ENCODE data around the gene ACTN1.

ACTN1 gene

DNA sequence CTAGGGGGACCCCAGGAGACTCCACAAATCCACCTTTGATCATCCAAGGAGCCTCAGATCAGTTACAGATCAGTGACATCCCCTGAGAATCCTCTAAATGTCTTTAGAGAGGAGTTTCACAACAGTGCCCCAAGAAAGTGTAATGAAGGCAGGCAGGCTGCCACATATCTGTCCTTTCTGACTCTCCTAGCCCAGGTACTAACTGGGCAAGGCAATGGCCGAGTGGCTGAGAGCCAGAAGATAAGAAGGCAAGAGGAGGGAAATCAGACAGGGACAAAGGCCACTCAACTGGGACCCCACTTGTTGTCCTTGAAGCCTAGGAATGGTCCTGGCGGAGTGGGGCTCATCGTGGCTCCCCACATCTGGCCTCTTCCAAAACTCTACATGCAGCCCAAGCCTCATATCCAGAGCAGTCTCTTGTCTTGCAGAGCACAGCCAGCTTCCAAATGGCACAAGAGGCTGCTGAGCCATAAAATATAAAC, 11.6 kb downstream of the ACTN1 start:
- Mint-ChIP-seq H3K9me3 (no peaks in the 10 kb centered on the region), H3K27ac (no peak overlapping the region), H3K4me1 (no peaks in the 10 kb centered on the region), H3K4me3 (no peak overlapping the region), H3K36me3 (no peaks in the 10 kb centered on the region), H3K27me3 (peaks cover 24% of the 10 kb centered on the region)
- ATAC-seq, result no peak

DNA sequence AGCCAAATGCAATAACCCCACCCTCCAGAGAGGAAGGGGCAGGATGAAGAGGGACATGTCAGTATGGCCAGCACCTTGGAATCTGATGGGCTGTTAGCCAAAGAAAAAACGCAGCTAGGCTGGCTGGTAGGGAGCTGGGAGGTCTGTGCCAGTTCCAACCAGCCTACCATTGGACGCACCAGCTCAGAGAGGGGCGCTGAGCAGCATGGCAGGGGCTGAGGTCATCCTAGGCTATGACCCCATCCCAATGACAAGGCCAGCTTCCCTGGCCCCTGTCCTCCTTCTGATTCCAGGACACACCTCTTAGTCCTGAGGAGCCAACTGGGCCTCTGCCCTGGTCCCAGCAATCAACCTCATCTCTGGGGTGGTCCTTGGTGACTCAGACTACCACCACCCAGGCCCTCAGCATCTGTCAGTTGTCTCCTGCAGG, 12.2 kb downstream of the ACTN1 start:
- no peak overlapping the region for H3K27ac Mint-ChIP-seq
- H3K9me3 Mint-ChIP-seq, result no peaks in the 10 kb centered on the region

DNA sequence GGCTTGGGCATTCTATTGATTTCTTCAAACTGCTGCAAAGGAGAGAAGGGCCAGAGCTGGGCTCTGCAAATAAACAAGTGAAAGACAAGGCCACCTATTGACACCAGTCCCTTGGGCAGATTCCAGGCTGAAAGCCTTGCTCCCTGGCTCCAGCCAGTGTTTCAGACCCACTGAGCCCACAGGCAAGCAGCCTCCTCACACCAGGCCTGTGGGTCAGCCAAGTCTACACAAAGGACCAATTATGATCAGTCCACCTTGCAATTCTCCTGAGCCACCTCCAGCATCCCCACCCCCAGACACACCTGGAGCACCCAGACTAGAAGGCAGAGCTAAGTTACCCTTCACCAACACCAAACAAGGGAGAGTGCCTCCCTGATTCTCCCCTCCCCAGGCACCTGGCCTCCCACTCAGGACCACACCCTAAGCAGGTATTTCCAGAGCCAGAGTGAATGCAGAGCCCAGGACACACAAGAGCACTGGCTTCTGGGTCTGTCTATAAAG, 13.8 kb downstream of the ACTN1 start:
- Mint-ChIP-seq H3K9me3 (no peaks in the 10 kb centered on the region), H3K4me3 (no peak overlapping the region), H3K27me3 (peaks cover 38% of the 10 kb centered on the region), H3K4me1 (no peaks in the 10 kb centered on the region), H3K27ac (no peak overlapping the region), H3K36me3 (no peaks in the 10 kb centered on the region)
- ATAC-seq, result no peak

More for the DNA sequence above, 12.2 kb downstream of the ACTN1 start:
- peaks cover 30% of the 10 kb centered on the region for H3K27me3 Mint-ChIP-seq
- no peak overlapping the region for H3K4me3 Mint-ChIP-seq
- H3K4me1 Mint-ChIP-seq, result no peaks in the 10 kb centered on the region
- no peaks in the 10 kb centered on the region for H3K36me3 Mint-ChIP-seq
- ATAC-seq, result no peak

DNA sequence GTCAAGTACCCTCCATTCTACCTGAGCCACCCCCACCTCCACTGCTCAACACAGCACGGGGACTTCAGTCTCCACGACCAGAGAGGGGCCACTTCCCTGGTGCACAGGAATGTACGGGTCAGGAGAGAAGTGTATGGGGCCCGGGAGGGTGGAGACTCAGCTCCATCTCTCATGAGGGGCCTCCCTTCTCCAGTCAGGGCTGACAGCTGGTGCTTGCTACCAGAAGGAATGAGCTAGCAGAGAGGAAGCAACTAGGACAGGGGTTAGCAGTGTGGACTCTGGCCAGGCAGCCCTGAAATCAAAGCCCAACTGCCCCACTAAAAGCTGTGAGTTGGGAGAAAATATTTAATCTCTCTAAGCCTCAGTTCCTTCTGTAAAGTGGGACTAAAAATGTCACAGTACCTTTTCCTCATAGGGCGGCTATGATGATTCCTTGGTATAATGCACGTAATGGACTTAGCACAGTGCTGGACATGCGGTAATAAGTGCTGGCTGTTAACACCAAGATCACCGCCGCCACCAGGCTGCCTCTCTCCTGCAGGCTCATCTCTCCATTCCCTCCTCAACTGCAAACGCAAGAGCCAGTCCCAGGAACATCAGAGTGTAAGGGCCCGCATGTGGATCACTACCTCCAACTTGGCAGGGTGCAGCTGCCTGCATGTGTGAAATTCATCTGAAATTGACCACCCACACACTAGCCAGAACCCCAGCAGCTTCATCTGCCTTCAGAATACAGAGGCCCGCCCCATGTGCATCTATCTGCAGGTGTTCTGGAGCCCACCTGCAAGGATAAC, 14.6 kb downstream of the ACTN1 start:
- no peak overlapping the region for H3K4me3 Mint-ChIP-seq
- no peak for ATAC-seq
- peaks cover 38% of the 10 kb centered on the region for H3K27me3 Mint-ChIP-seq
- no peak overlapping the region for H3K27ac Mint-ChIP-seq
- H3K9me3 Mint-ChIP-seq, result no peaks in the 10 kb centered on the region
- no peaks in the 10 kb centered on the region for H3K4me1 Mint-ChIP-seq
- H3K36me3 Mint-ChIP-seq, result no peaks in the 10 kb centered on the region

DNA sequence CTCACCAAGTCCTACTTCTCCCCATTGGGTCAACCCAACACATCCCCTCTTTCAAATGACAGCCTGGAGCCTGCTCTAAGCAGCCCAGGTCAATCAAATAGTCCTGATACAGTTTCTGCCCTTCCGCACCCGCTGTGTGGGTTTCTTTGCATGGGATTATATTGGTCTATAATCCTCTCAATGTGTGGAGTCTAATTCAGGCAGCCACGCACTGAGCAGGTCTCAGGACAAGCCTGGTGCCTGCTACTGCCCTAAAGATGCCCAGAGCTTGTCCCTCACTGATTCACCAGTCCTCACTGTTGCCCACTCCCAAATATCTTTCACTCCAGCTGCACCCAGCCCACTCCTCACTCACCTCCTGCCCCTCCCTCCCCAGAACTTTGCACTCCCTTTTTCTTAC, 16.4 kb downstream of the ACTN1 start:
- Mint-ChIP-seq H3K27ac (no peak overlapping the region), H3K4me3 (no peak overlapping the region), H3K4me1 (peaks cover 2% of the 10 kb centered on the region), H3K9me3 (no peaks in the 10 kb centered on the region), H3K36me3 (no peaks in the 10 kb centered on the region), H3K27me3 (peaks cover 38% of the 10 kb centered on the region)
- no peak for ATAC-seq

DNA sequence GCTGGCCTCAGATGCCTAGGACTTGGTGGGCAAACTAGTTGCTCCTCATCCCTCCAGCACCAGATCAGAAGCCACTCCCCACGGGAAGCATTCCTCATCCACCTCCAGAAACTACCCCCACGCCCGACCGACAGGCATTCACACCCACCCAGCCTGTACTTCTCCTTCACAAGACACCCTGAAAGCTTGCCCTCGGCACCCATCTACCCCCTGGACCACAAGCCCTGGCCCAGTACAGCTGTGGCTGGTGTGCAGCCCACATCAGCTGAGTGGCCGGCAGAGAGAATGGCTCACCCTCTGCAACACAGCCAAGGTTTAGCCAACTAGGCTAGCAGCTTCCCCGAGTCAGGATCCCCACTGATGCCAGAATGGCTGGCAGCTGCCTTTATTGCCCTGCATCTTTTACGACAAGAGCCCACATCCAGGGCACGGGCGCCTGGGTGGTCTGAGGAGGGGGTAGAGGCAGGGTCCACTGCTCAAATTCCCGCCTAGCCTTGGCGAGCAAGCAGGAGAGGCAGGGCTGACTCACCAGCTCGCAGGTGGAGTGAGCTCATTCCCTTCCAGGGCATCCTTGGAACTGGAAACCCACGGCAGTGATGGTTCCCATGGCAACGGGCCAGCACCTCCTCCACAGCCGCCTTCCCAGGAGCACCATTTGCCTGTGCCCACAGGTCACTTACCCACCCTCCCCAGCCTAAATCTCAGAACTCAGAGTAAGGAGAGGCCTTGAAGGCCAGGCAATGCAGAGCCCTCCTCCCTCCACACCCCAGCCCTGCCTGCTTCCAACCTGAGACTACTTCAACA, 17.1 kb downstream of the ACTN1 start:
- peaks cover 6% of the 10 kb centered on the region for H3K4me1 Mint-ChIP-seq
- ATAC-seq, result no peak
- H3K9me3 Mint-ChIP-seq, result no peaks in the 10 kb centered on the region
- no peaks in the 10 kb centered on the region for H3K36me3 Mint-ChIP-seq
- no peak overlapping the region for H3K4me3 Mint-ChIP-seq
- peaks cover 41% of the 10 kb centered on the region for H3K27me3 Mint-ChIP-seq
- no peak overlapping the region for H3K27ac Mint-ChIP-seq

DNA sequence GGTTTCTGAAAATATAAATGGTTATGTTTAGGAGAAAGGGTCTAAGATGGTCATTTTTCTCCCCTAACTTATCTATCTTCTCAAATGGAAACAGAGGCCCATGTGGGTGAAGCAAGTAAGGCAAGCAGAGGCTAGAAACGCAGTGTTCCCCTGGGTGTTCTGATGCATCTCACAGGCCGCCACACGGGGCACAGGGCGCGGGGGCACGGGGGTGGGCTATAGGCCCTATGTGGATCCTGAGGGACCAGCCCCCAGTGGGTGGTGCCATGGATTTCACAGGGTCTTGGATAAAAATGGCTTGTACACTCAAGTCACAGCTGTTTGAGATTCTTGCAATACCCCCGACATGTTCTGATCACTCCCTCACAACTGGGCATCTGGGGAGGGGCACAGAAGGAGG, 17.7 kb downstream of the ACTN1 start:
- H3K4me1 Mint-ChIP-seq, result peaks cover 6% of the 10 kb centered on the region
- H3K27me3 Mint-ChIP-seq, result peaks cover 48% of the 10 kb centered on the region
- no peaks in the 10 kb centered on the region for H3K36me3 Mint-ChIP-seq
- H3K4me3 Mint-ChIP-seq, result no peak overlapping the region
- no peak overlapping the region for H3K27ac Mint-ChIP-seq
- no peaks in the 10 kb centered on the region for H3K9me3 Mint-ChIP-seq
- no peak for ATAC-seq

DNA sequence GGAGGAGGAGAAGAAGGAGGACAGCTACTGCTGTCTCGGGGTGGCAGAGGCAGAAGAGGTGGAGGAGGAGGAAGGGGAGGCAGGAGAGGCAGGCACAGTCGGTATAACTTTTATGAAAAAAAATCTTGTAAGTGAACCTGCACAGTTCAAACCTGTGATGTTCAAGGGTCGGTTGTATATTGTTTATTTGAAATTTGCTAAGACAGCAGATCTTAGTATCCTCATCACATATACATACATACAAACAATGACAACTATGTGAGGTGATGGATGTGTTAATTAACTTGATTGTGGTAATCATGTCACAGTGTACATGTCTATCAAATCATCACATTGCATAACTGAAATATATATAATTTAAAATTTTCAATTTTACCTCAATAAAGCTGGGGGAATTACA, 19.0 kb downstream of the ACTN1 start:
- Mint-ChIP-seq H3K4me1 (peaks cover 6% of the 10 kb centered on the region), H3K36me3 (no peaks in the 10 kb centered on the region)
- no peak for ATAC-seq

DNA sequence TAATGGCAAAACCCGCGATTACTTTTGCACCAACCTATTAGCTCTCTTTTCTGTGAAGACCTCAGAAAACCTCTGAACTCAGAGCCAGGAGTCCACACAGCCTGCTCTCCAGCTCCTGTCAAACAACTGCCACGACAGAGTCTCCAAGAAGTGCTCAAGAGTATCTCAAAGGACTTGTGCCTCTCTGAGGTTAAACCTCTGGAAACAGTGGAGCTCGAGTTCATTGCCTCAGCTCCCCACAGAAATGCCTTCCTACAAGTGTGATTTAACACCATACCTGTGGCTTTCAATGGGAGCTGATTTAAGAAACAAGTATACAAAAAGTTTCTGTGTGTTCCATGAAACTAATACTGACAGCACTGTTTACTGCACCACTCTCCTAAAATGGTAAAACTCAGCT, 20.1 kb downstream of the ACTN1 start:
- Mint-ChIP-seq H3K27me3 (peaks cover 61% of the 10 kb centered on the region), H3K27ac (no peak overlapping the region), H3K9me3 (no peaks in the 10 kb centered on the region), H3K4me1 (peaks cover 6% of the 10 kb centered on the region), H3K36me3 (no peaks in the 10 kb centered on the region), H3K4me3 (no peak overlapping the region)
- ATAC-seq, result no peak

More for the DNA sequence above, 19.0 kb downstream of the ACTN1 start:
- Mint-ChIP-seq H3K9me3 (no peaks in the 10 kb centered on the region), H3K27me3 (peaks cover 54% of the 10 kb centered on the region), H3K27ac (no peak overlapping the region), H3K4me3 (no peak overlapping the region)

DNA sequence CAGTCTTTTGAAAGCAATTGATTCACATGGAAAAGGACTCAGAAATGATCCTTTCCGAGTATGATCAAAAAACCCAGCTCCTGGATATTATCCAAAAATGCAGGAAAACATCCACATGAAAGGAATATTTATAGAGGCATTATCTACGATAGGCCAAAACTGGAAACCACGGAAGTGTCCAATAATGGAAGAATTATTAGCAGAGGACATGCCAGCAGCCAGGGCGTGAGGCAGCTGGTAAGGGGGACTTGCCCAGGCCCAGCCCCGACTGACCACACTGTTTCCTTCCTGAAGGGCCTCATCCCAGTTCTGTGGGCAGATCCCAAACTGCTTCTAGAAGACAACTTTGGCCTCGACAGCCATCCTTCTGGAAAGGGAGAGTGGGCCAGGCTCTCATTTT, 20.5 kb downstream of the ACTN1 start:
- peaks cover 61% of the 10 kb centered on the region for H3K27me3 Mint-ChIP-seq
- H3K4me1 Mint-ChIP-seq, result peaks cover 6% of the 10 kb centered on the region
- no peak overlapping the region for H3K27ac Mint-ChIP-seq
- H3K9me3 Mint-ChIP-seq, result no peaks in the 10 kb centered on the region
- no peak for ATAC-seq
- H3K4me3 Mint-ChIP-seq, result no peak overlapping the region
- H3K36me3 Mint-ChIP-seq, result no peaks in the 10 kb centered on the region

DNA sequence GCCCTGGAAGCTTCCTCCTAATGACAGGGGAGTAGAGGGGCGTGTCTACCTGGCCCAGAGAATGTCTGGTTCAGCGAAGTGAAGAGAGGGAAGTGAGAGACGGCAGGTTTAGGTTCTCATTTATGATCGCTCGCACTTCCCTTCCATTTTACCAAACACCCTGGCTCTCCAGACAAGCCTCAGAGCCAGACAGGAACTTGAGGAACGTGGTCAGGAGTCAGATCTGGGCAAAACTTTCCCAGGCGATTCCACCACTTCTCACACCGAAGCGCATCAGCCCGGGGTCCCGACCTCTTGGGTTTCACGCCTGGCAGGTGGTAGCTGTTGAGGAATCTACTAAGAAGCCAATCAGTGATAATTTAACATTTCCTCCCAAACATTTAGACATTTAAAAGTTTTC, 21.3 kb downstream of the ACTN1 start:
- peak; percentile 34 for ATAC-seq
- no peaks in the 10 kb centered on the region for H3K36me3 Mint-ChIP-seq
- no peak overlapping the region for H3K4me3 Mint-ChIP-seq
- no peak overlapping the region for H3K27ac Mint-ChIP-seq
- peaks cover 6% of the 10 kb centered on the region for H3K4me1 Mint-ChIP-seq
- no peaks in the 10 kb centered on the region for H3K9me3 Mint-ChIP-seq
- H3K27me3 Mint-ChIP-seq, result peaks cover 61% of the 10 kb centered on the region

DNA sequence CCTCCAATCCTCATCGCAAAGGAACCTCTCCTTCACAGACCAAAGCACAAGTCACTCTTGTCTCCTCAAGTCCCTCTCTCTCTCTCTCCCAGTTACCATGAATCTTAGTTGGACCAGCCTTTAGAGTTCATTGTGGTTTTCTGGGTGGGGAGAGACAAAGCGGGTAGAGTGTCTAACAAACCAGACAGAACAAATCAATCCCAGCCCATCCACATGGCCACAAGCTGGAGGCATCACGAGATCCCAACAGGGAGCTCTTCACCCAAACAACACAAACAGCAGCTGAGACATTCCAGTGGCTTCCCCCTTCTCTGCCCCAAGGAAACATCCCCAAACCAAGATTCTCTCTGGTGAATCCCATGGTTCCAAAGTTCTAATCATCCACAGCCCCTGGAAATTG, 22.4 kb downstream of the ACTN1 start:
- no peak for ATAC-seq
- Mint-ChIP-seq H3K27ac (no peak overlapping the region), H3K9me3 (no peaks in the 10 kb centered on the region), H3K36me3 (no peaks in the 10 kb centered on the region), H3K4me1 (peaks cover 6% of the 10 kb centered on the region), H3K27me3 (peaks cover 60% of the 10 kb centered on the region), H3K4me3 (no peak overlapping the region)

DNA sequence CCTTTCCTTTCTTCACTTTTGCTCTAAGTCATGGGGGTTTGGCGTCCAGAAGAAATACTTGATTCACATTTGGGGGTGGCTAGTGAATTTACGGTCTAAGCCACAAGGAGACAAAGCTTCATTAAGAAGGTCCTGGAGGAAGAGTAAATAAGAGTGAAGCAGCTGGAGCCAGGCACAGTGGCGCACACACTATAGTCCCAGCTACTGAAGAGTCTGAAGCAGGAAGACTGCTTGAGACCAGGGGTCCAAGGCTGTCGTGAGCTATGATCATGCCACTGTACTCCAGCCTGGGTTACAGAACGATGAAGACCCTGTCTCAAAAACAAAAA, 23.3 kb downstream of the ACTN1 start:
- no peak for ATAC-seq
- no peaks in the 10 kb centered on the region for H3K9me3 Mint-ChIP-seq
- no peaks in the 10 kb centered on the region for H3K36me3 Mint-ChIP-seq
- H3K4me3 Mint-ChIP-seq, result no peak overlapping the region
- no peak overlapping the region for H3K27ac Mint-ChIP-seq
- H3K27me3 Mint-ChIP-seq, result peaks cover 55% of the 10 kb centered on the region
- peaks cover 6% of the 10 kb centered on the region for H3K4me1 Mint-ChIP-seq

DNA sequence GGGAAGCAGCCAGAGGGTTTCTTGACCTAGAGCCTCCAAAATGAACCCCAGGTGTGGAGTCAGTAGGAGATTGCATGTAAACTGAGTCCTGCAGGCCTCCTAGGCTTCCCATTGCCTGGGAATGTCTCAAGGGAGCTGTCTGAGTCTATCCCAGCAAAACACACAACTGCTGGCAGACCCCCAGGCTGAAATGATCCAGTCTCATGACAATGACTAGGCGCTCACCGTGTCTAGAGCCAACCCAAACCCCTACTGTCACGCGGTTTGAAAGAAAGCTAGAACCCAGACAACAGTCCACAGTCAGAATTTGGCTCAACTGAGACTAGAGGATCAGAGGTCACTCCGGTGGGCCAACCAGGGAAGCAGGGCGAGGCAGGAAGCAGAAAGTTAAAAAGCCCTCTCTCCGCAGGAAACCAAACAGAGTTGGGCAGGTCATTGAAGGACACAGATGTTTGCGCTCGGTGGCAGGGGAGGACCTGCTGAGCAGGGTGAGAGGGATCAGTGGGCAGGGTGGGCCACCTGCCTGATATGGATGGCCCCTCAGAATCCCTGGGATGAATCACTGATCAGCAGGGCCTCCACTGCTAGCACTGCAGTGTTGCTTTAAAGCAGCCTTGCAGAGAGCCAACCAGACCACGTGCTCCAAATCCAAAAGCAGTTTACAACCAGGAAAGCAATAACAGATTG, 23.8 kb downstream of the ACTN1 start:
- Mint-ChIP-seq H3K27me3 (peaks cover 55% of the 10 kb centered on the region), H3K4me1 (peaks cover 6% of the 10 kb centered on the region), H3K9me3 (no peaks in the 10 kb centered on the region), H3K27ac (no peak overlapping the region), H3K4me3 (no peak overlapping the region), H3K36me3 (no peaks in the 10 kb centered on the region)
- ATAC-seq, result no peak

DNA sequence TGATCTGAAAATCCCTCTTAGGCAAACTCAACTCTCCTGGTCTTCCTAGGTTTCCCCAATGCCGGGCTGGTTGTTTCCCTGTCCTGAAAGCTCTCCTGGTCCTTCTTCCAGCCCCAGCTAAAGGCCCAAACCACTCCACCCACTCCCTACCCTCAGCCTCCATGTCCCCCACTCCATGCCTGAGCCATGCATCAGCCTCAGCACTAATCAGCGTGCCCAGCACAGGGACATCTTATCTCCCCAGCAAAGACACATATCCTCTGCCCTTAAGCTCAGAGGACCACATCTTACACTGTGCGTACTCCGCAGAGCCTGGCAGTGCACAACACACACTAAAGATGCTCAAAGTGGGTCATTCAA, 25.9 kb downstream of the ACTN1 start:
- Mint-ChIP-seq H3K36me3 (no peaks in the 10 kb centered on the region), H3K9me3 (no peaks in the 10 kb centered on the region), H3K27ac (no peak overlapping the region), H3K4me1 (peaks cover 7% of the 10 kb centered on the region), H3K4me3 (no peak overlapping the region), H3K27me3 (peaks cover 64% of the 10 kb centered on the region)
- no peak for ATAC-seq

Measured in stimulated activated memory B cell treated with anti-CD40 and anti-IgM and Interleukin-4, amounts not matched to agents 10 μg/mL and 1 μg/mL and 100 μg/mL, for 72 hours (primary cell).